Trophoblast cell (in vitro differentiated cells and primary cell): ENCODE results near the gene AFAP1L2.

Experiments
- DNase-seq, 2 donors: peaks; one replicate each; pipeline ENCODE4 v3.0.0-alpha.2; 2016
- H2AFZ ChIP-seq: 2 replicates; pipeline ENCODE4 v1.6.1; 2013; ENCODE audit warnings: low read length, moderate library complexity, mild to moderate bottlenecking; ENCODE audit not compliant: insufficient read depth, poor library complexity
- H2AK5ac ChIP-seq: 2 replicates; pipeline ENCODE4 v1.6.1; 2013; ENCODE audit warnings: mild to moderate bottlenecking, low read length
- H2BK120ac ChIP-seq: 2 replicates; pipeline ENCODE4 v1.6.1; 2013; ENCODE audit warnings: low read length, mild to moderate bottlenecking, moderate library complexity; ENCODE audit not compliant: insufficient read depth, poor library complexity
- H2BK12ac ChIP-seq: 2 replicates; pipeline ENCODE4 v1.6.1; 2013; ENCODE audit warnings: mild to moderate bottlenecking, low read length, moderate library complexity
- H2BK5ac ChIP-seq: 2 replicates; pipeline ENCODE4 v1.6.1; 2013; ENCODE audit warnings: low read length, low read depth, moderate library complexity, mild to moderate bottlenecking; ENCODE audit not compliant: poor library complexity
- H3K14ac ChIP-seq: 2 replicates; pipeline ENCODE4 v1.6.1; 2013; ENCODE audit warnings: mild to moderate bottlenecking, low read length
- H3K18ac ChIP-seq: 2 replicates; pipeline ENCODE4 v1.6.1; 2013; ENCODE audit warnings: mild to moderate bottlenecking, low read length
- H3K23ac ChIP-seq: 2 replicates; pipeline ENCODE4 v1.6.1; 2013; ENCODE audit warnings: low read length
- H3K27ac ChIP-seq: 2 replicates; pipeline ENCODE4 v1.5.1; 2013; ENCODE audit warnings: low read depth, mild to moderate bottlenecking, inconsistent platforms, low read length, moderate library complexity
- H3K27me3 ChIP-seq: 2 replicates; pipeline ENCODE4 v1.6.1; 2013; ENCODE audit warnings: inconsistent platforms, mild to moderate bottlenecking, low read length, moderate library complexity; ENCODE audit not compliant: insufficient read depth
- H3K36me3 ChIP-seq, 2 experiments: 1 replicate in 1 of 2; 2 replicates in 1 of 2; pipeline ENCODE4 v1.6.1; 2013; ENCODE audit warnings: low read length in 2 of 2, mild to moderate bottlenecking in 2 of 2, moderate library complexity in 1 of 2; ENCODE audit not compliant: insufficient read depth in 2 of 2, control insufficient read depth in 1 of 2
- H3K4ac ChIP-seq: 2 replicates; pipeline ENCODE4 v1.6.1; 2013; ENCODE audit warnings: low read depth, mild to moderate bottlenecking, low read length, moderate library complexity
- H3K4me1 ChIP-seq, 2 experiments: 1 replicate in 1 of 2; 2 replicates in 1 of 2; pipeline ENCODE4 v1.6.1; 2013; ENCODE audit warnings: low read length in 2 of 2, mild to moderate bottlenecking in 2 of 2, moderate library complexity in 1 of 2; ENCODE audit not compliant: insufficient read depth in 2 of 2, control insufficient read depth in 1 of 2
- H3K4me2 ChIP-seq: 2 replicates; pipeline ENCODE4 v1.6.1; 2013; ENCODE audit warnings: inconsistent platforms, mild to moderate bottlenecking, low read length, moderate library complexity
- H3K4me3 ChIP-seq: 2 replicates; pipeline ENCODE4 v1.5.1; 2013; ENCODE audit warnings: mild to moderate bottlenecking, low read depth, low read length, inconsistent platforms
- H3K79me1 ChIP-seq: one replicate; pipeline ENCODE4 v1.6.1; 2013; ENCODE audit warnings: low read length
- H3K79me2 ChIP-seq: 2 replicates; pipeline ENCODE4 v1.6.1; 2013; ENCODE audit warnings: low read length, mild to moderate bottlenecking; ENCODE audit not compliant: control insufficient read depth, insufficient read depth, poor library complexity
- H3K9ac ChIP-seq: 2 replicates; pipeline ENCODE4 v1.6.1; 2013; ENCODE audit warnings: mild to moderate bottlenecking, low read length
- H3K9me3 ChIP-seq: 2 replicates; pipeline ENCODE4 v1.6.1; 2013; ENCODE audit warnings: low read depth, mild to moderate bottlenecking, control low read depth, inconsistent platforms, low read length; ENCODE audit not compliant: insufficient read depth
- H4K12ac ChIP-seq: 2 replicates; pipeline ENCODE4 v1.6.1; 2013; ENCODE audit warnings: low read depth, mild to moderate bottlenecking, low read length, moderate library complexity
- H4K8ac ChIP-seq: 2 replicates; pipeline ENCODE4 v1.6.1; 2013; ENCODE audit warnings: low read depth, mild to moderate bottlenecking, low read length, moderate library complexity
- H4K91ac ChIP-seq: one replicate; pipeline ENCODE4 v1.6.1; 2013; ENCODE audit warnings: low read depth, mild to moderate bottlenecking, low read length, moderate library complexity
- WGBS: extraction: QIAGEN DNeasy Blood & Tissue Kit; methylation state at CpG from one replicate; pipeline ENCODE4 v1.1.7; 2013; ENCODE audit warnings: missing lambda C conversion rate; ENCODE audit not compliant: insufficient read length, insufficient coverage; ENCODE audit errors: extremely low coverage; 5-methylcytosine and 5-hydroxymethylcytosine counted together

Gene AFAP1L2

DNA sequence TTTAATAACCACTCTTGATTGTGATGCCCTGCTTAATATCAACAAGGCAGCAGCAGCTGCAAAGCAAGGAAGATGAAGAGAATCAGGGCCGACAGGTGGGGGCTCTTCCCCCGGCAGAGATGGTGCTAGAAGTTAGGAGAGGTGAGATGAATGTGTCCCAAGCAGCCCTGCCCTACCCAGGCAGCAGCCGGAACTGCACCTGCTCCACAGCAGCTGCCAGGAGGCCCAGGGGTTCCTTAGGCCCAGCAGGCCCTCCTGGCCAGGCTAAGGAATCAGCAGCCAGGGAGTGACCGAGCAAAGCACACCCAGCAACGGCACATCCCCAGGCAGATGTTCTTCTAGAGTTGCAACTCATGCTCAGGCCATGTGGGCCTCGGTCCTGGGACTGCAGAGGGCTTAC lies 17.9 kb downstream of the AFAP1L2 start:
- H3K4ac ChIP-seq = no peak overlapping the region

DNA sequence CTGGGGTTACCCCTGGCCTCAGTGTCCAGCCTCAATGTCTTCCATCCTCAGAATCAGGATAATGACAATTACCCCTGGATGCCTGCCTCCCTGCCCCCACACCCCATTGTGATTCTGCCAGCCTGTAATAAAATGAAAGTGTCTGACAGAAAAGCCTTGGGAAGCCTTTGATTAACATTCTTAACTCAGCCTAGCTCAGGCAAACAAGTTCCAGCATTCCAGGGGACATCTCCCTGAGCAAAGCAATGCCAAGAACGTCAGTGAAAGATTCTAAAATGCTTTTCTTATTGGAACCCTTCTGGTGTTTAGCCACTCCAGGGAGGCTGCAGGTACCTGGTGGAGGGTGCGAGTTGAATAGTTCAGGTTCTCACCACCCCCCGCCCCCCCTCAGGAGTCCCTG lies 18.7 kb downstream of the AFAP1L2 start:
- H3K14ac ChIP-seq = no peak overlapping the region
- H3K18ac ChIP-seq = no peak overlapping the region
- H3K9me3 ChIP-seq = peaks cover 2% of the 10 kb centered on the region
- H2BK120ac ChIP-seq = no peak overlapping the region
- no peaks in the 10 kb centered on the region for H3K27me3 ChIP-seq
- H3K4me1 ChIP-seq = peaks cover 14 to 23% of the 10 kb centered on the region in 2 experiments
- no peak overlapping the region for H4K8ac ChIP-seq
- H3K23ac ChIP-seq = no peak overlapping the region
- no peak overlapping the region for H3K27ac ChIP-seq
- no peak overlapping the region for H2BK12ac ChIP-seq
- no peak overlapping the region for H3K4ac ChIP-seq
- no peak overlapping the region for H4K12ac ChIP-seq
- H3K79me2 ChIP-seq = no peaks in the 10 kb centered on the region
- H3K4me2 ChIP-seq = no peak overlapping the region
- no peak overlapping the region for H2AFZ ChIP-seq
- H2BK5ac ChIP-seq = no peak overlapping the region
- H3K36me3 ChIP-seq = peaks cover 14 to 16% of the 10 kb centered on the region in 2 experiments
- DNase-seq = no peak
- H4K91ac ChIP-seq = no peak overlapping the region
- no peak overlapping the region for H3K4me3 ChIP-seq
- no peak overlapping the region for H2AK5ac ChIP-seq
- no peak overlapping the region for H3K9ac ChIP-seq
- WGBS = no CpG with 5 or more reads among the region's 3 CpGs
- no peaks in the 10 kb centered on the region for H3K79me1 ChIP-seq

More for the DNA sequence above, 17.9 kb downstream of the AFAP1L2 start:
- H3K27ac ChIP-seq = no peak overlapping the region
- no CpG with 5 or more reads among the region's 6 CpGs for WGBS
- H2BK12ac ChIP-seq = no peak overlapping the region
- H3K27me3 ChIP-seq = no peaks in the 10 kb centered on the region
- H2AFZ ChIP-seq = no peak overlapping the region
- H3K4me1 ChIP-seq = peaks cover 14 to 23% of the 10 kb centered on the region in 2 experiments
- H3K23ac ChIP-seq = no peak overlapping the region
- no peak overlapping the region for H4K91ac ChIP-seq
- no peak overlapping the region for H4K12ac ChIP-seq
- no peaks in the 10 kb centered on the region for H3K79me2 ChIP-seq
- H2BK120ac ChIP-seq = no peak overlapping the region
- H3K9ac ChIP-seq = no peak overlapping the region
- no peak for DNase-seq
- peaks cover 15 to 16% of the 10 kb centered on the region in 2 experiments for H3K36me3 ChIP-seq
- H3K4me2 ChIP-seq = no peak overlapping the region
- H3K14ac ChIP-seq = no peak overlapping the region
- H3K9me3 ChIP-seq = peaks cover 2% of the 10 kb centered on the region
- no peak overlapping the region for H4K8ac ChIP-seq
- no peak overlapping the region for H2AK5ac ChIP-seq
- no peak overlapping the region for H2BK5ac ChIP-seq
- H3K18ac ChIP-seq = no peak overlapping the region
- H3K79me1 ChIP-seq = no peaks in the 10 kb centered on the region
- H3K4me3 ChIP-seq = no peak overlapping the region

DNA sequence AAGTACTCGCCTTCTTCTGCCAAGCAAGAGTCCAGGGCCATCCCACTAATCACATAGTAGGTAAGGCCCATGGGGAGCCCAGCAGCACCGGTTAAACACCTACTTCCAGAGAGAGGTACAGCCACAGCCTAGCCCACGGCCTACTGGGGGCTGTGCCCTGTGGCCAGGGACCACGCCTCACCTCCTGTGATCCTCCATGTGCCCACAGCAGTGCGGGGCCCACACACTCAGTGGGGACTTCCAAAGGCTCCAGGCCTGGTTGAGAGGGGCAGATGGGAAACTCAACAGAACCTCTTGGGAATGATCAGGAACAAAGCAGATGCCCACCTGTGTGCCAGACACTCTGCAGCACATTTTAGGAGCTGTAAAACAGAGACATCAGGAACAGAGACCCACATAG lies 19.7 kb downstream of the AFAP1L2 start:
- H2AFZ ChIP-seq = no peak overlapping the region
- H3K14ac ChIP-seq = no peak overlapping the region
- peaks cover 14 to 16% of the 10 kb centered on the region in 2 experiments for H3K36me3 ChIP-seq
- H3K18ac ChIP-seq = no peak overlapping the region
- no peak overlapping the region for H4K91ac ChIP-seq
- H3K4me1 ChIP-seq = peaks cover 10 to 20% of the 10 kb centered on the region in 2 experiments
- no peak overlapping the region for H3K4me2 ChIP-seq
- H2BK120ac ChIP-seq = no peak overlapping the region
- peaks cover 2% of the 10 kb centered on the region for H3K9me3 ChIP-seq
- no peaks in the 10 kb centered on the region for H3K79me1 ChIP-seq
- no peaks in the 10 kb centered on the region for H3K27me3 ChIP-seq
- no peak overlapping the region for H2AK5ac ChIP-seq
- no peak overlapping the region for H4K12ac ChIP-seq
- no peak overlapping the region for H3K4me3 ChIP-seq
- DNase-seq = no peak
- H4K8ac ChIP-seq = no peak overlapping the region
- no peak overlapping the region for H2BK12ac ChIP-seq
- peak overlapping the region; percentile 38 for H3K4ac ChIP-seq
- no peak overlapping the region for H3K9ac ChIP-seq
- H2BK5ac ChIP-seq = no peak overlapping the region
- H3K23ac ChIP-seq = no peak overlapping the region
- H3K79me2 ChIP-seq = no peaks in the 10 kb centered on the region
- H3K27ac ChIP-seq = no peak overlapping the region
- no CpG with 5 or more reads among the region's 5 CpGs for WGBS

DNA sequence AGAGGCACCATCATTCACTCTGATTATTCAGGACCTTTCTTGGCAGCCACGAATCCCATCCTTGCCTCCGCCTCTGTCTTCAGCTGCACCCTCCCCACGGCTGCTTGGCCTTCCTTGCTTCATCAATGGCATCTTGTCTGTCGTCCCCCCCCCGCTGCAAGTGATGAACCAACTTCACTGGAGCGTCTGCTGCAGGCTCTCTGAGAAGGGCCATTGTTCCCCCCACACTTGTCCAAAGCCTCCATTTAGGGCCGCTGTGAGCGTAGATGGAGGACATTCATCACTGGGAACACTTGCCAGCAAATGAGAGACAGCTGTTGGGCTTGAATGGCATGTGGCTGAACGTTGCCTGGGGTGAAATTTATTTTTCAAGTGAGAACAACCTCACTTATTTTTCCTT lies 20.1 kb downstream of the AFAP1L2 start:
- H3K27me3 ChIP-seq = no peaks in the 10 kb centered on the region
- no CpG with 5 or more reads among the region's 9 CpGs for WGBS
- no peak overlapping the region for H2AFZ ChIP-seq

More for the DNA sequence above, 20.1 kb downstream of the AFAP1L2 start:
- H3K79me1 ChIP-seq = no peaks in the 10 kb centered on the region
- H3K4me3 ChIP-seq = no peak overlapping the region
- H2BK5ac ChIP-seq = no peak overlapping the region
- no peak overlapping the region for H2BK120ac ChIP-seq
- H2AK5ac ChIP-seq = no peak overlapping the region
- no peak overlapping the region for H3K27ac ChIP-seq
- no peak overlapping the region for H2BK12ac ChIP-seq
- H3K4me2 ChIP-seq = no peak overlapping the region
- H4K12ac ChIP-seq = no peak overlapping the region
- DNase-seq = no peak
- peaks cover 14 to 16% of the 10 kb centered on the region in 2 experiments for H3K36me3 ChIP-seq
- H3K14ac ChIP-seq = no peak overlapping the region
- no peak overlapping the region for H3K9ac ChIP-seq
- peaks cover 8 to 15% of the 10 kb centered on the region in 2 experiments for H3K4me1 ChIP-seq
- no peaks in the 10 kb centered on the region for H3K79me2 ChIP-seq
- H3K23ac ChIP-seq = no peak overlapping the region
- no peak overlapping the region for H3K18ac ChIP-seq
- H3K9me3 ChIP-seq = peaks cover 2% of the 10 kb centered on the region
- H4K91ac ChIP-seq = no peak overlapping the region
- no peak overlapping the region for H3K4ac ChIP-seq
- H4K8ac ChIP-seq = no peak overlapping the region
